Suprapubic skin (tissue), 4 donors: ENCODE results near the gene TOMM40L. TPM values are rescaled to one million over a fixed set of nuclear protein-coding genes. Genes with fewer than 3 reads are reported as not detected.
"Not testable (repeated sequence)": the region's sequence is repeated elsewhere in the genome, so short reads cannot be mapped to it uniquely, and the experiment has no call there.

Experiments used
- DNase-seq, 2 donors: peaks; one replicate each; pipeline ENCODE4 v3.0.0-alpha.2; 2019; ENCODE audit warnings: low spot score in 2 of 2
- H3K27ac ChIP-seq: fragments of 200-600 bp; sonication (generic); one replicate; pipeline ENCODE4 v1.5.1; 2019
- H3K27me3 ChIP-seq: fragments of 200-600 bp; sonication (generic); one replicate; pipeline ENCODE4 v1.5.1; 2019
- H3K36me3 ChIP-seq: fragments of 200-600 bp; sonication (generic); one replicate; pipeline ENCODE4 v1.5.1; 2019
- H3K4me1 ChIP-seq: fragments of 200-600 bp; sonication (generic); one replicate; pipeline ENCODE4 v1.5.1; 2019
- H3K4me3 ChIP-seq: fragments of 200-600 bp; sonication (generic); one replicate; pipeline ENCODE4 v1.5.1; 2019; ENCODE audit warnings: mild to moderate bottlenecking
- H3K9me3 ChIP-seq: fragments of 200-600 bp; sonication (generic); one replicate; pipeline ENCODE4 v1.5.1; 2019
- CTCF ChIP-seq, 2 donors: fragments of 200-600 bp in 1 of 2; fragments of 450-650 bp in 1 of 2; sonication (generic) in 1 of 2; IDR thresholded peaks; one replicate each; pipeline ENCODE4 v1.5.1; 2016 to 2019; ENCODE audit warnings: antibody characterized with exemption in 2 of 2, mild to moderate bottlenecking in 1 of 2, moderate library complexity in 1 of 2
- EP300 ChIP-seq: sonication (generic); formaldehyde crosslinking; IDR thresholded peaks from one replicate; pipeline ENCODE4 v1.6.1; 2017; ENCODE audit warnings: antibody characterized with exemption
- POLR2A ChIP-seq, 2 donors: fragments of 450-650 bp; IDR thresholded peaks; one replicate each; pipeline ENCODE4 v1.6.1; 2017; ENCODE audit warnings: antibody characterized with exemption in 2 of 2, mild to moderate bottlenecking in 2 of 2, moderate library complexity in 2 of 2
- POLR2AphosphoS5 ChIP-seq, 3 donors: sonication (generic); formaldehyde crosslinking; IDR thresholded peaks; one replicate each; pipeline ENCODE4 v1.6.1; 2017; ENCODE audit warnings: antibody characterized with exemption in 3 of 3
- WGBS: methylation state at CpG from one replicate; pipeline ENCODE4 v1.1.5; 2018; 5-methylcytosine and 5-hydroxymethylcytosine counted together
- total RNA-seq, 4 donors: library from RNA; depleted of rRNA; stranded (reverse); fragments of >200 nt; gene quantifications; one replicate each; pipeline ENCODE4 v1.1.0, GENCODE V29; 2016

Gene TOMM40L
- total RNA-seq, 4 donors from 2014 or later = 6.7 to 21.0 (median 8.7) TPM

- Histone ChIP-seq H3K9me3 (no peaks in the 10 kb centered on the region), H3K36me3 (no peaks in the 10 kb centered on the region), H3K27ac (no peak overlapping the region), H3K4me3 (no peak overlapping the region), H3K4me1 (peaks cover 3% of the 10 kb centered on the region), H3K27me3 (no peaks in the 10 kb centered on the region)
- 75% methylated on average over 3 of the region's 3 CpGs for WGBS
- TF ChIP-seq EP300 (no peak), POLR2A (IDR thresholded peaks at IDR 0.05) (no peak), CTCF (IDR thresholded peaks at IDR 0.05) (no peak), POLR2AphosphoS5 (IDR thresholded peaks at IDR 0.05) (no peak)
- no peak for DNase-seq
These were observed 15.8 kb downstream of the TOMM40L start for GRCh38 chr1:161241682-161242081.

- peaks cover 3% of the 10 kb centered on the region for H3K4me1 ChIP-seq
- H3K27ac ChIP-seq = no peak overlapping the region
- no peak for TF ChIP-seq POLR2A (IDR thresholded peaks at IDR 0.05)
- no peak for TF ChIP-seq EP300
- no peak for TF ChIP-seq CTCF (IDR thresholded peaks at IDR 0.05)
- TF ChIP-seq POLR2AphosphoS5 (IDR thresholded peaks at IDR 0.05) = no peak
- H3K27me3 ChIP-seq = no peaks in the 10 kb centered on the region
- H3K9me3 ChIP-seq = no peaks in the 10 kb centered on the region
- H3K4me3 ChIP-seq = no peak overlapping the region
- DNase-seq = no peak
- H3K36me3 ChIP-seq = no peaks in the 10 kb centered on the region
- WGBS = 85% methylated on average over 2 of the region's 2 CpGs
These were observed 16.5 kb downstream of the TOMM40L start for GRCh38 chr1:161242313-161242712.

GRCh38 chr1:161244888-161245287, 19.0 kb downstream of the TOMM40L start:
- Histone ChIP-seq H3K27me3 (no peaks in the 10 kb centered on the region), H3K27ac (no peak overlapping the region), H3K9me3 (no peaks in the 10 kb centered on the region), H3K4me3 (no peak overlapping the region), H3K4me1 (peaks cover 3% of the 10 kb centered on the region), H3K36me3 (no peaks in the 10 kb centered on the region)
- TF ChIP-seq EP300 (no peak), CTCF (IDR thresholded peaks at IDR 0.05) (no peak), POLR2AphosphoS5 (IDR thresholded peaks at IDR 0.05) (no peak), POLR2A (IDR thresholded peaks at IDR 0.05) (no peak)
- DNase-seq = no peak
- 56% methylated on average over 4 of the region's 4 CpGs for WGBS

GRCh38 chr1:161250100-161250499, 24.2 kb downstream of the TOMM40L start:
- not testable (repeated sequence) for DNase-seq, H3K36me3 ChIP-seq, H3K4me3 ChIP-seq, H3K9me3 ChIP-seq, H3K27me3 ChIP-seq, H3K4me1 ChIP-seq, H3K27ac ChIP-seq
- 87% methylated on average over 5 of the region's 5 CpGs for WGBS

GRCh38 chr1:161250829-161251228, 25.0 kb downstream of the TOMM40L start:
- DNase-seq = no peak
- Histone ChIP-seq H3K36me3 (no peaks in the 10 kb centered on the region), H3K9me3 (no peaks in the 10 kb centered on the region), H3K27me3 (peaks cover 3% of the 10 kb centered on the region), H3K4me3 (no peak overlapping the region), H3K27ac (no peak overlapping the region), H3K4me1 (no peaks in the 10 kb centered on the region)
- TF ChIP-seq POLR2AphosphoS5 (IDR thresholded peaks at IDR 0.05) = no peak
- no peak for TF ChIP-seq CTCF (IDR thresholded peaks at IDR 0.05)
- no peak for TF ChIP-seq EP300
- TF ChIP-seq POLR2A (IDR thresholded peaks at IDR 0.05) = no peak
- WGBS = 75% methylated on average over 5 of the region's 7 CpGs

- WGBS = 84% methylated on average over 8 of the region's 8 CpGs
These were observed 25.7 kb downstream of the TOMM40L start for GRCh38 chr1:161251579-161251978.

GRCh38 chr1:161255302-161255701, 29.4 kb downstream of the TOMM40L start:
- not testable (repeated sequence) for H3K4me3 ChIP-seq, DNase-seq, H3K9me3 ChIP-seq, H3K27ac ChIP-seq, H3K36me3 ChIP-seq
- peaks cover 34% of the 10 kb centered on the region for H3K27me3 ChIP-seq
- peaks cover 11% of the 10 kb centered on the region for H3K4me1 ChIP-seq
- 70% methylated on average over 4 of the region's 5 CpGs for WGBS

More at GRCh38 chr1:161251579-161251978, 25.7 kb downstream of the TOMM40L start:
- Histone ChIP-seq H3K36me3 (no peaks in the 10 kb centered on the region), H3K9me3 (no peaks in the 10 kb centered on the region), H3K4me3 (no peak overlapping the region), H3K4me1 (no peaks in the 10 kb centered on the region), H3K27ac (no peak overlapping the region), H3K27me3 (peaks cover 3% of the 10 kb centered on the region)
- DNase-seq = no peak
- TF ChIP-seq POLR2AphosphoS5 (IDR thresholded peaks at IDR 0.05) = no peak
- no peak for TF ChIP-seq POLR2A (IDR thresholded peaks at IDR 0.05)
- TF ChIP-seq CTCF (IDR thresholded peaks at IDR 0.05) = no peak
- no peak for TF ChIP-seq EP300

GRCh38 chr1:161255955-161256520, 30.2 kb downstream of the TOMM40L start:
- 72% methylated on average over 4 of the region's 4 CpGs for WGBS
- Histone ChIP-seq H3K4me1 (peaks cover 19% of the 10 kb centered on the region), H3K27me3 (peaks cover 34% of the 10 kb centered on the region)
- not testable (repeated sequence) for H3K27ac ChIP-seq, H3K4me3 ChIP-seq, H3K9me3 ChIP-seq, H3K36me3 ChIP-seq, DNase-seq
